Mononuclear cell (primary cell): Measurements from ENCODE around the gene PAN3. TPM values are rescaled to one million over a fixed set of nuclear protein-coding genes. Genes with fewer than 3 reads are reported as not detected.

ENCODE experiments used
- H3K27me3 ChIP-seq: 2 replicates; pipeline ENCODE4 v1.6.0; 2011; ENCODE audit warnings: low read length, control low read depth; ENCODE audit not compliant: insufficient read depth
- H3K4me1 ChIP-seq: 2 replicates; pipeline ENCODE4 v1.5.1; 2011; ENCODE audit warnings: mild to moderate bottlenecking, low read length, control low read depth; ENCODE audit not compliant: insufficient read depth
- H3K4me3 ChIP-seq: 2 replicates; pipeline ENCODE4 v1.5.1; 2011; ENCODE audit warnings: mild to moderate bottlenecking, low read length, moderate library complexity
- H3K9me3 ChIP-seq: 2 replicates; pipeline ENCODE4 v1.5.1; 2011; ENCODE audit warnings: low read depth, mild to moderate bottlenecking, control low read depth, low read length
- total RNA-seq: library from RNA; depleted of rRNA; stranded (reverse); fragments of >200 nt; gene quantifications from one replicate; pipeline ENCODE4 v1.2.3, GENCODE V29; 2012

PAN3 gene
- total RNA-seq, 1 donor, result 60.0 TPM

GRCh38 chr13:28321756-28322155 lies 183.4 kb downstream of the PAN3 start:
- Histone ChIP-seq H3K4me1 (no peaks in the 10 kb centered on the region), H3K9me3 (no peaks in the 10 kb centered on the region), H3K4me3 (no peak overlapping the region), H3K27me3 (no peaks in the 10 kb centered on the region)

GRCh38 chr13:28322256-28322905 lies 184.0 kb downstream of the PAN3 start:
- no peaks in the 10 kb centered on the region for H3K9me3 ChIP-seq
- no peaks in the 10 kb centered on the region for H3K4me1 ChIP-seq
- no peaks in the 10 kb centered on the region for H3K27me3 ChIP-seq
- no peak overlapping the region for H3K4me3 ChIP-seq

- no peak overlapping the region for H3K4me3 ChIP-seq
These were observed 185.9 kb downstream of the PAN3 start for GRCh38 chr13:28324181-28324789.

GRCh38 chr13:28325022-28325421 lies 186.7 kb downstream of the PAN3 start:
- H3K4me3 ChIP-seq, result no peak overlapping the region
- H3K9me3 ChIP-seq, result no peaks in the 10 kb centered on the region
- no peaks in the 10 kb centered on the region for H3K27me3 ChIP-seq
- H3K4me1 ChIP-seq, result no peaks in the 10 kb centered on the region

More at GRCh38 chr13:28324181-28324789, 185.9 kb downstream of the PAN3 start:
- Histone ChIP-seq H3K9me3 (no peaks in the 10 kb centered on the region), H3K27me3 (no peaks in the 10 kb centered on the region), H3K4me1 (no peaks in the 10 kb centered on the region)

- no peaks in the 10 kb centered on the region for H3K4me1 ChIP-seq
- H3K9me3 ChIP-seq, result no peaks in the 10 kb centered on the region
- no peak overlapping the region for H3K4me3 ChIP-seq
- H3K27me3 ChIP-seq, result no peaks in the 10 kb centered on the region
These were observed 187.7 kb downstream of the PAN3 start for GRCh38 chr13:28326056-28326455.

GRCh38 chr13:28327373-28328270 lies 189.3 kb downstream of the PAN3 start:
- Histone ChIP-seq H3K4me1 (no peaks in the 10 kb centered on the region), H3K9me3 (no peaks in the 10 kb centered on the region), H3K27me3 (no peaks in the 10 kb centered on the region), H3K4me3 (no peak overlapping the region)

GRCh38 chr13:28328271-28328607 lies 189.9 kb downstream of the PAN3 start:
- Histone ChIP-seq H3K27me3 (no peaks in the 10 kb centered on the region), H3K4me3 (no peak overlapping the region), H3K4me1 (no peaks in the 10 kb centered on the region), H3K9me3 (no peaks in the 10 kb centered on the region)

GRCh38 chr13:28329395-28330158 lies 191.2 kb downstream of the PAN3 start:
- H3K27me3 ChIP-seq, result peaks cover 6% of the 10 kb centered on the region

GRCh38 chr13:28333204-28333881 lies 195.0 kb downstream of the PAN3 start:
- peaks cover 27% of the 10 kb centered on the region for H3K27me3 ChIP-seq
- no peaks in the 10 kb centered on the region for H3K9me3 ChIP-seq
- no peaks in the 10 kb centered on the region for H3K4me1 ChIP-seq
- H3K4me3 ChIP-seq, result no peak overlapping the region

More at GRCh38 chr13:28329395-28330158, 191.2 kb downstream of the PAN3 start:
- Histone ChIP-seq H3K4me3 (no peak overlapping the region), H3K4me1 (no peaks in the 10 kb centered on the region), H3K9me3 (no peaks in the 10 kb centered on the region)

- no peaks in the 10 kb centered on the region for H3K9me3 ChIP-seq
These were observed 197.9 kb downstream of the PAN3 start for GRCh38 chr13:28336193-28336657.

GRCh38 chr13:28337166-28338005 lies 199.0 kb downstream of the PAN3 start:
- no peaks in the 10 kb centered on the region for H3K9me3 ChIP-seq
- no peak overlapping the region for H3K4me3 ChIP-seq
- H3K4me1 ChIP-seq, result no peaks in the 10 kb centered on the region
- peaks cover 41% of the 10 kb centered on the region for H3K27me3 ChIP-seq

More at GRCh38 chr13:28336193-28336657, 197.9 kb downstream of the PAN3 start:
- no peak overlapping the region for H3K4me3 ChIP-seq
- H3K27me3 ChIP-seq, result peaks cover 39% of the 10 kb centered on the region
- H3K4me1 ChIP-seq, result no peaks in the 10 kb centered on the region

GRCh38 chr13:28338006-28338574 lies 199.7 kb downstream of the PAN3 start:
- no peaks in the 10 kb centered on the region for H3K4me1 ChIP-seq
- H3K27me3 ChIP-seq, result peaks cover 41% of the 10 kb centered on the region
- H3K9me3 ChIP-seq, result no peaks in the 10 kb centered on the region
- H3K4me3 ChIP-seq, result no peak overlapping the region

- Histone ChIP-seq H3K4me3 (no peak overlapping the region), H3K27me3 (peaks cover 41% of the 10 kb centered on the region), H3K9me3 (no peaks in the 10 kb centered on the region), H3K4me1 (no peaks in the 10 kb centered on the region)
These were observed 200.4 kb downstream of the PAN3 start for GRCh38 chr13:28338742-28339141.
